ENCODE data around the gene GBA3. TPM values are rescaled to one million over a fixed set of nuclear protein-coding genes. Genes with fewer than 3 reads are reported as not detected.

Gene GBA3
- 10 to 100 TPM; 13.9 to 20.2 (median 17.3) TPM for polyA plus RNA-seq (ENCODE audit: insufficient read length in 3 of 3)

GRCh38 chr4:22692736-22693135 is at the start of gene GBA3:
Gene GBA3 (plus strand): TSS chr4:22692937.
- DNase-seq (ENCODE audit: low read depth in 3 of 3, low spot score in 2 of 3), result no peak

- no peak for DNase-seq (ENCODE audit: low read depth in 3 of 3, low spot score in 2 of 3)
Observed at GRCh38 chr4:22643952-22644351, 48.8 kb upstream of the GBA3 start.

DNA sequence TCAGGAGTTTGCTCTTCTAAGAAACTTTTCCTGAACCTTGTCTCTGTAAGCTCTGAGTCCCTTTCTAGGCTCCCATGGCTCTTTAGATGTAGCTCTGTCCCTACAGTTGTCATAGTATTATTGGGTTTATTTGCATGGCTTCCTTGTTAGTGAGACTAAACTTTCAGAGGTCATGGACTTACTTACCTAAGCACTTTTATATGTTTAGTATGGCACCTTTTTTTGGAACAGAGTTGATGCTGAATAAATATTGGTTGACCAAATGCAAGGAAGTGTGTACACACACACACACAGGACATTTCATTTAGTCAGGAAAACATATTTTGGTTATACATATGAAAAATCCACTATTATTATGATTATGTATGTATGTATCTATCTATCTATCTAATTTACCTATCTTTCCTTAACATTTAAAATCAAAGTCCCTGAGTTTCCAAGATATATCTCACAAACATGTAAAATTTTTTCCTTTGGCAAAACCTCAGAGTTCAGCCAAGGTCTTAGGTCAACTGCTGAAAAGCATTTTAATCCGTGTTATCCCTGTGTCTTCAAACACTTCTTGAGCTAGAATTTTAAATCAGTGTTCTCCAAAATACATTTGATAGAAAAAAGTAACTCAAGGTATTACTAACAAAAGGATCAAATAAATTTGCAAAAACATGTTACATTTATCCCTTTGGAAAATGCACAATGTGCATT is 47.1 kb upstream of the GBA3 start:
- DNase-seq (ENCODE audit: low read depth in 3 of 3, low spot score in 2 of 3), result no peak

DNA sequence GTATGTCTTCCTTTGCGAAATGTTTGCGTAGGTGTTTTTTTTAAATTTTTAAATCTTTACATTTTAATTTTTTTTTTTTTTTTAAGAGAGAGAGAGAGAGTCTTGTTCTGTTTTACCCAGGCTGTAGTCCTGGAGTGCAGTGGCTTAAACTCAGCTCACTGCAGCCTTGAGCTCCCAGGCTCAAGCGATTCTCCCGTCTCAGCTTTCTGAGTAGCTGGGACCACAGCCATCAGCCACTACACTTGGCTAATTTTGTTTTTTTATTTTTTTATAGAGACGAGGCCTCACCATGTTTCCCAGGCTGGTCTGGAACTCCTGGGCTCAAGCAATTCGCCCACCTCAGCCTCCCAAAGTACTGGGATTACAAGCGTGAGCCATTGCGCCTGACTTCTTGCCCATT is 43.7 kb upstream of the GBA3 start:
- no peak for DNase-seq (ENCODE audit: low read depth in 3 of 3, low spot score in 2 of 3)

DNA sequence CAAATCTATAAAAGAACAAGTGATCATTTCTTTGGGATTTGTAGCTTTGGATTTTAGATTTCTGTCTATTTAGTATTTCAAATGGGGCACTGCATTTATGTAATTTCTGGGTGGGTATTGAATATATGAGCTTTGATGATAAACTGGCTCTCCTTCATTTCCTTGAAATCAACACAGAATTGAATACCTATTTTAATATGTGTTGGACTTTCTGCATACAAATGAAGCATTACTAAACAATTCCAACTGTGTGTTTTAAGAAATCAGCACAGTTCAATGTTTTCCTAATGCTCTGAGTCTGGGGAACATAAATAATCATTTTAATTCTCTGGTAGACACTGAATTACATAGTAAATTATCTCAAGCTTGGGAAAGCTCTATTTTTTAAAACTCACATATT is 42.0 kb upstream of the GBA3 start:
- DNase-seq (ENCODE audit: low read depth in 3 of 3, low spot score in 2 of 3), result no peak

DNA sequence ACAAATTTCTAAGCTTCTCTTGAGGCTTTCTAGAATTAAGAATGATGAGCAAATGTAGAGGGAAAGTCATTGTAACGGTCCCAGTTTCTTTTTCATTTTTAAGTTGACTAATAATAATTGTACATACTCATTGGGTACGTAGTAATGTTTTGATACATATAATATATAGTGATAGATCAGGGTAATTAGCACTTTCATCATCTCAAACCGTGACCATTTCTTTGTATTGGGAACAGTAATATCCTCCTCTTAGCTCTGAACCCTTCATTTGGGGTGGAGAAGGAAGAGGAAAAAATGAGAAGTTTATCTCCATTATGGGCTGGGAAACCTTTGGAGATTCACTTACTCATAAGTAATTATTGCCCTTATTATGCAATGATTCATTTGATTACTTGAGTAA is 39.0 kb upstream of the GBA3 start:
- no peak for DNase-seq (ENCODE audit: low read depth in 3 of 3, low spot score in 2 of 3)

- no peak for DNase-seq (ENCODE audit: low read depth in 3 of 3, low spot score in 2 of 3)
Observed at GRCh38 chr4:22661443-22661842, 31.3 kb upstream of the GBA3 start.

DNA sequence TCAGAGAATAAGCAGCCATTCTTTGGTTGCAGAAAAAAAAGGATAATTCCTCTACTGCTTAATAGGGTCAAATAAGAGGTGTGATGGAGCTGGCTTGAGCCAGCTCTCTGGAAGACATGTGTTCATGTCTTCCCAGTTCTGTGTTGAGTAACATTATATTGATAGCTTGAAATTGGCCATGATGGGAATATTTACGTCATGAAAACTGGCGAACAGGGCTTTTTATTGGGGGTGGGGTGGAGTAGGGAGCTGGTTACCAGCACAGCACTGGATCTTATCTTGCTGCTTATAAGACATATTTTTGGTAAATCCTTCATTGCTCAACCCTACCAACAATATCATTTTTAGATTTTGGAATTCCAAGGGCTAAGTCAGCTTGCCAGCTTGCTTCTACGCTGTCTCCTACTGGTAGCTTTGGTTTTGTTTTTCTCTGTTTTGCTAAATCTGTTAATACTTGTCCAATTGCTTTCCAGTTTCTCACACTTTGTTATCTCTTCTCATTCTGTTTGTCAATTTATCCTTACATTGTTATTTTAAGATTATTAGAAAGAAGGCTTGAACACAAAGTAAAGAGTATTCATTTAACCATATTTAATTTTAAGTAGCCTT is 25.3 kb upstream of the GBA3 start:
- DNase-seq (ENCODE audit: low read depth in 3 of 3, low spot score in 2 of 3), result no peak

DNA sequence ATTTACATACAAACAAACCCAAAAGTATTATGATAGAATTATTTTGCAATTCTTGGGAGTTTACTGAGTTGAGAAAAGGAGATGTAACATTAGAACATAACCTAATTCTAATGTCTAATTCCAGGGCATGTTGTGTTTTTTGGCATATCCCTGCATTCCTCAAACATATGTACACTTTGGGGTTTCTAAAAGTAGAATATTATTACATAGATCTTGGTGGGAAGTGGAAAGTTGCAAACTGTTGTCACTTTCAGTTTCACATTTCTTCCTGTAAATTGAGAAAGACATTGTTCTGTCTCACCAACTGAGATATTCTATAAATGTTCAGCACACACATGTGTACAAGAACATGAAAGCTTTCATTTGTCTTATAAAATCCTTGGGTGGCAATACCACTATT is 24.4 kb upstream of the GBA3 start:
- DNase-seq (ENCODE audit: low read depth in 3 of 3, low spot score in 2 of 3), result no peak

GRCh38 chr4:22668702-22669101 is 24.0 kb upstream of the GBA3 start:
- no peak for DNase-seq (ENCODE audit: low read depth in 3 of 3, low spot score in 2 of 3)

- DNase-seq (ENCODE audit: low read depth in 3 of 3, low spot score in 2 of 3), result no peak
Observed at GRCh38 chr4:22670956-22671355, 21.8 kb upstream of the GBA3 start.

DNA sequence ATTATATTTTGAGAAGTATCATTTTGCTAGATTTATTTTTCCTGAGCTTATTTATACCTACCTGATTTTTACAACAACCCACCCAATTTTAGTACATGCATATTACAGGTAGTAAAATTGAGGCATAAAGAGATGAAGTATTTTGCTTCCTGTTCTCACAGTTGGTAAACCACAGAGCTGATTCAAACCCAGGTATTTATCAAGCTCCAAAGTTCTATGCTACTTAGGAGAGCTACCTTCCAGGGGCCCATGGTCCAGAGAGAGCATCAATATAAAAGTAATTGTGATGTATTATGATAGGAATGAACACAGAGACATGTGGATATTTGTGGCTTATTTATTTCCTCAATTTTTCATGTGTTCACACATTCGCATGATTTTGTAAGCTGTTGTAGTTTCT is 20.2 kb upstream of the GBA3 start:
- no peak for DNase-seq (ENCODE audit: low read depth in 3 of 3, low spot score in 2 of 3)

DNA sequence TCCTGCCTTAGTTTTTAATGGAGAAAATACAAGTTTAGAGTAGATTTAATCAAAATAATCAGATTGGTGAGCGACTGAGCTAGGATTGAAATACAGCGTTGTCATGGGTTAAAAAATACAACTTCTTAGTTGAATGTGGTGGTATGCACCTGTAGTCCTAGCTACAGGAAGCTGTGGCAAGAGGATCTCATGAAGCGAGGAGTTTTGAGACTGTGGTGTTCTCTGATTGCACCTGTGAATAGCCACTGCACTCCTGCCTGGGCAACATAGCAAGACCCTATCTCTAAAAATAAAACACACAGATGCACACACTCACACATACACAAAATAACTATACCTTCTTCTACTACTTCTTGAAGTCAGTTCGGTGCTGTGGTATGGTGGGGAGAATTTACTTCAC is 19.8 kb upstream of the GBA3 start:
- DNase-seq (ENCODE audit: low read depth in 3 of 3, low spot score in 2 of 3), result no peak

DNA sequence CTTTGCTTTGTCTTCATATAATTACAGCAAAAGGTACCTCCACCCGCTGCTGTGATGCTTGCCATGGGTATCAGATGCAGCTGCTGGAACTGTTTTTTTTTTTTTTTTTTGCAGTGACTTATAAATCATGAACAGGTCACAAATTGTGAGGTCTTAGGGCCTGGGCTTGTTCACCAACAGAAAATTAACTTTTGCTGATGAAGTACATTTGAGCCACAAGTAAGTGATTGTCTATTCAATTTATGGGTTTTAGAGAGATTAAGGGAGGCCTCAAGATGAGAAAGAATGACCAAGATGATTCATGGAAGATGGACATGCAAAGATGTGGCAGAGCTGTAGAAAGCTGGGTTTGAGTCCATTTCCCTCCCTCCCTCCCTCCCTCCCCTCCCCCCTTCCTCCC is 18.0 kb upstream of the GBA3 start:
- no peak for DNase-seq (ENCODE audit: low read depth in 3 of 3, low spot score in 2 of 3)

DNA sequence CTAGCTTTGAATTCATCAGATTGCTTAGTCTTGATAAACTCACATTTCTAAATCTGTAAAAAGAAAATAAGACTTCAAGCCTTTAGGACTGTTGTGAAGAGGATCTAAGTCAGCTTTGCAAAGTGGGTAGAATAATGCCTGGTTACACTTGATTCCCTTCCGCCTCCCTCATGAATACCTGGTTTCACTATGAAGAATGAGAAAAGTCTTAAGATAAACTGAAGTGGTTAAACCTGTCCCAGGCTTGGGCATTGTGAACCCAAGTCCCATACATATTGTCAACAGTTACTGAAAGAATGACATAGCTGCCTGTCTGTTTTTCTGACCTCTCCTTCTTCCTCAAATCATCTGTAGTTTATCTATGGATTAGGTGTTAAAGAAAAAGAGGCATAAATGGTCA is 16.7 kb upstream of the GBA3 start:
- DNase-seq (ENCODE audit: low read depth in 3 of 3, low spot score in 2 of 3), result no peak

GRCh38 chr4:22677780-22678179 is 15.0 kb upstream of the GBA3 start:
- DNase-seq (ENCODE audit: low read depth in 3 of 3, low spot score in 2 of 3), result no peak

DNA sequence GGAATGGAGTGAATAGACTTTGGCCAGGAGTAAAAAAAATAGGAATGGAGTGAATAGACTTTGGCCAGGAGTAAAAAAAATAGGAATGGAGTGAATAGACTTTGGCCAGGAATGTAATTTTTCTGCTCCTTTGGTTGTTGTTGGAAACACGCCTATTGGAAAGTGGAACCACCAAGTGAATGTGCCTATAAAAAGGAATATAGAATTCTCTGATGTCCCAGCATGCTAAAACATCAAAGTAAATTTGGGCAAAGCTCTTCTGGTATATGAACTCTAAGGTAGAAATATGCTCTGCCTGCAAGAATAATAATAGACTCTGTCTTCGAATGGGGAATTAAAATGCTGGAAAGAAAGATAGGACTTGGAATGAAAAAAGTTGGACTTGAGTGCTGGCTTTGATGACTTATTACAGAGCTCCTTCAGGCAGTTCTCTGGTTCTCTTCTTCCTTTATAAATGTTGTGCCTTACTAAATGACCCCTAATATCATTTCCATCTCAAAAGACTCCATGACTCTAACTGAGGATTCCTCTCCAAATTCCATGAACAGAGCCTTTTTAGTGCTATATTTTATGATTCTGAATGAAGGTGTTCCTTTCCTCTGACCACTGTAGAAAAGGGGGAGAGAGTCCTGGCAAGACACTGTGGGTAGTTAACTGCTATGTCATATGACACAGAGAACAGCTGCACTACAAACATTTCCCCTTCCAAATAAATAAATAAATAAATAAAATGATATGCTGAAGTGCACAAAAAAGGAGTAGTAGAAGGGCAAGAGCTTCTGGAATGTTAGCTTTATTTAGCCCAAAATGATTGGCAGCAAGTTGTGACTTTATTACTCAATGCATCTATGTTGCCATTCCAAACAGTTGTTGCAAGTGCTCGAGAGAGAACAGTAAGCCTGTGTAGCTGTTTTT is 13.5 kb upstream of the GBA3 start:
- DNase-seq (ENCODE audit: low read depth in 3 of 3, low spot score in 2 of 3), result no peak

GRCh38 chr4:22680065-22680642 is 12.6 kb upstream of the GBA3 start:
- no peak for DNase-seq (ENCODE audit: low read depth in 3 of 3, low spot score in 2 of 3)

- no peak for DNase-seq (ENCODE audit: low read depth in 3 of 3, low spot score in 2 of 3)
Observed at GRCh38 chr4:22683726-22684125, 9.0 kb upstream of the GBA3 start.

DNA sequence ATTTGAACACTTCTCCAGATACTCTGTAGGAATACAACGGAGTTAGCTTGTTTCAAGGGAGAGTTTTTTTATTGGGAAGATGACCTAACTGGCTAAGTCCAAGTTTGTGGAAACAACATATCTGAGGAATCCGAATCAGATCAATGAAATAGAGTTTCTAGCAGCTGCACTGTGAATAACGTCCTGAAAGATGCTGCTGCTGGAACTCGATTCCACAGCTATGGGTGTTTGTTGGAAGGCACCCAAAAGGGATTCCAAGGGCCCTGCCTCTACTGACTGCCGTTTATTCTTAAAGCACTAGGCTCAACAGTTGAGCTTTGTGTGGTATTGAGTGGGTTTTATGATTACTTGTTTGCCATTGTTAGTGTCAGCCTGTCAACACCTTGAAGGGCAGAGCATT is 6.6 kb upstream of the GBA3 start:
- DNase-seq (ENCODE audit: low read depth in 3 of 3, low spot score in 2 of 3), result no peak

- DNase-seq (ENCODE audit: low read depth in 3 of 3, low spot score in 2 of 3), result no peak
Observed at GRCh38 chr4:22688236-22688635, 4.5 kb upstream of the GBA3 start.
